ENCODE results near the gene NPY5R. TPM values are rescaled to one million over a fixed set of nuclear protein-coding genes. Genes with fewer than 3 reads are reported as not detected.

NPY5R gene
- polyA plus RNA-seq, 3 donors, result 0.12 to 3.1 (median 1.0) TPM

- WGBS, 3 donors, result 78 to 83% (median 79%) methylated on average over 7 of the region's 7 CpGs
Measured at GRCh38 chr4:163382178-163382869, 38.6 kb downstream of the NPY5R start.

GRCh38 chr4:163384434-163384833 lies 40.7 kb downstream of the NPY5R start:
- no peak overlapping the region for H3K27ac ChIP-seq (ENCODE audit: low read depth, low read length)
- 82 to 92% (median 90%) methylated on average over 5 of the region's 5 CpGs for WGBS, 3 donors

More at GRCh38 chr4:163382178-163382869, 38.6 kb downstream of the NPY5R start:
- H3K27ac ChIP-seq (ENCODE audit: low read depth, low read length), result no peak overlapping the region

GRCh38 chr4:163384926-163385325 lies 41.2 kb downstream of the NPY5R start:
- no peak overlapping the region for H3K27ac ChIP-seq (ENCODE audit: low read depth, low read length)

- 60 to 84% (median 82%) methylated on average over 4 of the region's 4 CpGs for WGBS, 3 donors
- no peak overlapping the region for H3K27ac ChIP-seq (ENCODE audit: low read depth, low read length)
Measured at GRCh38 chr4:163385466-163385865, 41.8 kb downstream of the NPY5R start.

- WGBS, 3 donors, result 37 to 39% (median 39%) methylated on average over 2 of the region's 2 CpGs
Measured at GRCh38 chr4:163391756-163392155, 48.1 kb downstream of the NPY5R start.

GRCh38 chr4:163392328-163392727 lies 48.6 kb downstream of the NPY5R start:
- 45 to 67% (median 57%) methylated on average over 4 of the region's 4 CpGs for WGBS, 3 donors
- no peak overlapping the region for H3K27ac ChIP-seq (ENCODE audit: low read depth, low read length)

More at GRCh38 chr4:163391756-163392155, 48.1 kb downstream of the NPY5R start:
- H3K27ac ChIP-seq (ENCODE audit: low read depth, low read length), result no peak overlapping the region

GRCh38 chr4:163393471-163393870 lies 49.8 kb downstream of the NPY5R start:
- H3K27ac ChIP-seq (ENCODE audit: low read depth, low read length), result no peak overlapping the region
- 88 to 95% (median 90%) methylated on average over 6 of the region's 6 CpGs for WGBS, 3 donors

- no peak overlapping the region for H3K27ac ChIP-seq (ENCODE audit: low read depth, low read length)
Measured at GRCh38 chr4:163395055-163395454, 51.4 kb downstream of the NPY5R start.

GRCh38 chr4:163395758-163396157 lies 52.1 kb downstream of the NPY5R start:
- no peak overlapping the region for H3K27ac ChIP-seq (ENCODE audit: low read depth, low read length)
- WGBS, 3 donors, result 63 to 70% (median 67%) methylated on average over 5 of the region's 5 CpGs

- H3K27ac ChIP-seq (ENCODE audit: low read depth, low read length), result no peak overlapping the region
Measured at GRCh38 chr4:163398238-163398637, 54.5 kb downstream of the NPY5R start.

GRCh38 chr4:163400911-163401310 lies 57.2 kb downstream of the NPY5R start:
- no peak overlapping the region for H3K27ac ChIP-seq (ENCODE audit: low read depth, low read length)
- WGBS, 3 donors, result 54 to 69% (median 65%) methylated on average over 4 of the region's 4 CpGs

Other genes starting within 250 kb of the NPY5R start
- 10 to 100 TPM in 1 of 3 donors, 1 to 10 TPM in 2; 3.9 to 13.7 (median 6.1) TPM for gene NAF1, start 177.0 kb upstream of the NPY5R start, polyA plus RNA-seq
- 1 to 10 TPM; 2.1 to 9.2 (median 7.6) TPM for gene NPY1R, start 11.3 kb upstream of the NPY5R start, polyA plus RNA-seq
- gene TKTL2, start 129.9 kb downstream of the NPY5R start, polyA plus RNA-seq, result under 1 TPM in 1 of 3 donors, not detected in 2; 0.03 TPM
- 10 to 100 TPM; 16.3 to 20.8 (median 19.1) TPM for gene TMA16, start 150.8 kb downstream of the NPY5R start, polyA plus RNA-seq

Measured in adipose tissue (tissue), 3 donors.